Jurkat, Clone E6-1 (cell line): Measurements from ENCODE around the gene USP51. TPM values are rescaled to one million over a fixed set of nuclear protein-coding genes. Genes with fewer than 3 reads are reported as not detected.
"Not testable (repeated sequence)": the region's sequence is repeated elsewhere in the genome, so short reads cannot be mapped to it uniquely, and the experiment has no call there.

ENCODE experiments used
- DNase-seq: peaks from one replicate; pipeline ENCODE4 v3.0.0-alpha.2; 2011; ENCODE audit warnings: low read depth, low spot score
- H3K4me3 ChIP-seq: 2 replicates; pipeline ENCODE4 v1.5.1; 2011; ENCODE audit warnings: mild to moderate bottlenecking, low read length, control low read depth, moderate library complexity
- polyA plus RNA-seq: library from polyadenylated mRNA; unstranded; fragments of >200 nt; gene quantifications from one replicate; pipeline ENCODE4 v1.2.1, GENCODE V29; 2012; ENCODE audit warnings: missing spikeins; ENCODE audit not compliant: insufficient read length, insufficient read depth

Gene USP51
- polyA plus RNA-seq = 0.63 TPM

- H3K4me3 ChIP-seq = peak within 1 kb of the TSS; percentile 57
- DNase-seq = no peak
Observed at GRCh38 chrX:55489314-55490009, at the start of gene USP51. USP51 (minus strand) TSS chrX:55489848; CDS start chrX:55488939, 909 bp downstream.

GRCh38 chrX:55524487-55524886, 34.8 kb upstream of the USP51 start:
- no peak for DNase-seq
- no peak overlapping the region for H3K4me3 ChIP-seq

- H3K4me3 ChIP-seq = no peak overlapping the region
- DNase-seq = no peak
Observed at GRCh38 chrX:55523356-55523755, 33.7 kb upstream of the USP51 start.

DNA sequence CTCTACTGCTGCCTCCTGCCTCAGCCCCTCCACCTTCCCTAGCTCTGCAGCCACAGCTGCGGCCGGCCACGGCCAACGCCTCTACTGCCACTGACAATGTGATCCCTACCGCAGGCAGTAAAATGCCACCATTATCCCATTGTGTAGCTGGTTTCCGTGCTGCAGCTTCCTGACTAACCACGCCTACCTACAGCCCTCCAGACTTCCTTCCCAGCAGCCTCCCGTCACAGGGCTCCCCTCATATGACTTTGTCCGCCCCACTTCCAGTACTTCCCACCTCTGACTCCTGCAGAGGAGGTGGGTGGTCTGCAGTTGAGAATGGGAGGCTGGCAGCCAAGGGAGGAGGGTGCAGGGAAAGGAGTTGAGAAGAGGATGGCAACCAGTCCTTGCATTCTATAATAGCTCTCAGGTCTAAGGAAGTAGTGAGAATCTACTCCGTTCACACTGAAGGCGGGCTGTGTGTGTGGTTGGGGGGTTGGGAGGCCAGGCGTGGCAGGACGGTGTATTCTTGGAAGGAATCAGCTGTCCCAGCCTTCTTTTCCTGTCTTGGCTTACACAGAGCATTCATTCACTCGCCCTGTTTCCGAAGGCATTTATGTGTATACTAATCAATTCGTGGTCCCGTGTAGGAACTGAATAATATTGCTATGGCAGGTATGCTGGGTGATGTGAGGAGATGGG, 33.1 kb upstream of the USP51 start:
- H3K4me3 ChIP-seq = no peak overlapping the region
- no peak for DNase-seq

GRCh38 chrX:55521687-55522086, 32.0 kb upstream of the USP51 start:
- DNase-seq = no peak

DNA sequence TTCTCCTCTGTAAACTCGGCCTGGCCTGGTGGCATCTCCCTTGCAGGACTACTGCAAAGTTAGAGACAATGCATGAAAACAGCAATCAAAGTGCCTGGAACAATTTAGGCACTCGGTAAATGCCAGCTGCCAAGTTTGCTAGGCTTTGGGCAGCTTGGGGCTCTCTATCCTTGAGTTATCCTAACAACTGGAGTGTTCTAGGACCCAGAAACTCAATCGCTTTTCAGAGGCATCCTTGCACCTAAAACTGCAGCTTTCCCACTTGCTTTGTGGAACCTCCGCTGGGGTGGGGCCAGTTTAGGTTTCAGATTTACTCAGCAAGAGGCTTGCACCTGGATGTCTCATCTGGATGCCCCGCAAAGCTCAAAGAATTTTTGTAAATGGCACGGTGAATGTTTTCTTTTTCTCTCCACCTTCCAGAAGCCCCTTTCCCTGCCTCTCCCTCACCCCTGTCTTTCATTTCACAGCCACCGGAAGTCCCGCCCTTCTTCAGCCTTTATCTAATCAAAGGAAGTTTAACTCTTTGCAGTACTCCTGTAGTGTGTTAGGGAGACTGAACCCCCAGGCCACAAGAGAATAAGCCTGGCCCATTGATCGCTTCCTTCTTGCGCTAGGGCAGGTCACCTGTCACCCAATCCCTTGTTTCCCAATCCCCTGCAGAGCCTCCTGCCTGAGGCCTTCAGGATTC, 27.3 kb upstream of the USP51 start:
- H3K4me3 ChIP-seq, DNase-seq: not testable (repeated sequence)

More at GRCh38 chrX:55521687-55522086, 32.0 kb upstream of the USP51 start:
- no peak overlapping the region for H3K4me3 ChIP-seq

DNA sequence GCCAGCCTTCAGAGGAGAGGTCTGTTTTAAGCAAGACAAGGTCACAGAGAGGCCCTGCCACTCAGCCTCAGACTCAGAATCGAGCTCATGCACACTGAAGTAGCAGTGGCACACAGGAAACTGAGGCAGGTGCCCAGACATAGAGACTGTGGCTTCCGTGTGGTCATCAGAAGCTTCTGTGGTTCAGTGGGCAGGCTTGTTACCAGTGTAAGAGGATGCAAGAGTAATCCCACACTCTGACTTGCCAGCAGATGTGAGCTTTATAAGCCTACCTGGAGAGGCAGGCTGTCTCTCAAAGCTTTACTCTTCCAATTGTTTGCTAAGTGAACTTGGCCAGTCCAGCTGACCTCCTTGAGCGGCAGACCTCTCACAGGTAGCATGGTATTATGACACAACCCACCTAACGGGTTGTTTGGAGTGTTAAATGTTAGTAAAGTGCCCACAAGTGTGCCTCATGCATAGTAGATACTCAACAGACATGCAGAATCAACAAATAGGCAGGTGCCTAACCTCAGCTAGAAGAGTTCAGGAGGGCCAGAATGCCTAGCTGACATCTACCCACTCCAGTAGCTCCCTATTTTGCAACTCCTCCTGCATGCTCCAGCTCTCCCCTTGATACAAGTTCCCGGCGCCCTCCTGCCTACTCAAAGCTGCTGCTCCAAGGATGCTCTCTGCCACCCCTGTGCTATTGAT, 23.5 kb upstream of the USP51 start:
- not testable (repeated sequence) for H3K4me3 ChIP-seq

GRCh38 chrX:55508410-55509152, 18.9 kb upstream of the USP51 start:
- not testable (repeated sequence) for DNase-seq, H3K4me3 ChIP-seq

More for the DNA sequence above, 23.5 kb upstream of the USP51 start:
- DNase-seq = not testable (repeated sequence)

DNA sequence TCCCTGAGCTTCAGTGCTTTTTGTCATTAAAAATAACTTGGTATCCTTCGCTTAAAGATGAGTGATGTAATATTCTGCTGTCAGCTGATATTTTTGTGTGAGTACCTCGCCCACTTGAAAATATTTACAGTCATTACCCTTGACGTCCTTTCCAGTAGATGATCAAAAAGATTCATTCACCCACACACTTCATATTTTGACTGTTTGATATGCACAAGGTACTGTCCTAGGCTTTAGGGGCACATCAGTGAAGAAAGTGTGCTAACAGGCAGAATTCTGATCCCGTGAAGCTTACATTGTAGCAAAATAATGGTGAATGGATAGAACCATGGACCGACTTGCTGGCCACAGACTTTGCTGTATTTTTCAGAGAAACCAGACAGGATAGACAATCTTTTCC, 18.1 kb upstream of the USP51 start:
- DNase-seq, H3K4me3 ChIP-seq: not testable (repeated sequence)

DNA sequence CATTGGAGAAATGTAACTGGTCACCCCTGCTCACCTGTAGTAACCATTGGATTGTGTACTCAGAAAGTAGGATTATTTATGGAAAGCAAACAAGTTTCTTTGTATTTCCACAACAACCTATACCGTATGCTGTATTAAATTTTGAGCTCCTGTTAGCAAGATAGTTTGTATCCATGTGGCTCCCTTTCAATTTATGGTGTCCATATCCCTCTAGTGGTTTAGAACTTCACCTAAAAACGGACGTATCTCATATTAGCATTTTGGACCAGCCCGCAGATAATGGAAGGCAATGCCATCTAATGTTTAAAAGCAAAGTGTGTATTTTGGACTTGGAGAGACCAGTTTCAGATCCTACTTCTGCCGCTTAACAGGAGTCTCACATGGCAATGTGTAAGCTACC, 17.4 kb upstream of the USP51 start:
- H3K4me3 ChIP-seq, DNase-seq: not testable (repeated sequence)

GRCh38 chrX:55490974-55491373, 1.3 kb upstream of the USP51 start:
- DNase-seq = no peak
- no peak overlapping the region for H3K4me3 ChIP-seq

- H3K4me3 ChIP-seq = no peak overlapping the region
- DNase-seq = no peak
Observed at GRCh38 chrX:55490121-55490520, 473 bp upstream of the USP51 start.

DNA sequence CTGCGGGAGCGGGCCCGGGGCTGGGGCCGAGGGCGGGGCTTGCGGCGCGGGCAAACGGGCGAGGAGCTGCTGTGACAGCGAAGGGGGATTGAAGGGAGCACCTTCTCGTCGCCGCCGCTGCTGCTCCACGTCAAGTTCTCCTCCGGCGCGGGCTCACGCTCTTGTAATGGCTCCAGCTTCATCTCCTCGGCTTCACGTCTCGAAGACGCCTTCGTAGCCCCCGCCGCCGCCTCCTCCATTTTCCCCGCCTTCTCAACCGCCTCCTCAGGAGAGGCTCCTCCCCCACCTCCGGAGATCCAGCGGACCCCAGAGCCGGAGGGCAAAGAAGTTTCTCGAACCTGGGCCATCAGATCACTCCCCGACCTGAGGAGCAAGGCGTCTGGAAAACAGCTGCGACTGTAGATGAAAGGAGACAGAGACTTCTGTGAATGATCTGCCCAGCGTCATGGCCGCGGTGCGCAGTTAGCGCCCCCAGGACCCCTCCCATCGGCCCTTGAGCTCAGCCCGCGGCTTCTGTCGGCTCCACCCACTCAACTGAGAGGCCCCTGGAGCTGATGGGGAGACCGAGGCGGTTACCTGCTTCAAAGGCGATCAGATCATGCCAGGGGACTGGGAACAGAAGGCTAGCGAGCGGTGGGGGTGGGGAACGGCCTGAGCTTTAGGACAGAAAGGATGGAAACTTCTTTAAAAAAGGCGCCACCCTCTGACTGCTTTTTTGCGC, 895 bp downstream of the USP51 start:
- peak overlapping the region; percentile 57 for H3K4me3 ChIP-seq
- DNase-seq = peak; percentile 36

DNA sequence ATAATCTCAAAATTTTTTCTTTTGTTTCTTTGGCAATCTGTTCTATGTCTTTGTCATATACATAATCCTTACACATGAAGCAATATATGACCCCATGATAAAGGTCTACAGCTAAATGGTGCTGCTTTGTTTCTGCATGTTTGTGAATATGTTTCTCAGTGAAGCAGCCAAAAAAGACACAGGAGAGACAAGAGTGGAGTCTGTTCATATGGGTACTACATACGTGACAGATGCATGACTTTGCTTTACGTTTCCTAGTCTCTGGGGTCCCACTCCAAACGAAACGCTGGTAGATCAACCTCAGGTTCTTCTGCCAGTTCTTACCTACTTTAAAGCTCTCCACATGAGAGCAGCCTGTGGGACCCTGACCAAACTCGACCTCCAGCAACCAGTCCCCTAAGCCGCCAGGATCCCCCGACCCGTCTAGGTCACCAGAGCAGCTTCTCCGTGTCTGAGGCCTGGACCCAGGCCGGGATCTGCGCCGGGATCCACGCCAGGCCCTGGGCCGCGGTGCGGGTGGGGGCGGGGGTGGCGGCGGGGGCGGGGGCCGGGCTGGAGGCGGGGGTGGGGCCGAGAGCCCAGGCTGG, 1.5 kb downstream of the USP51 start:
- peak overlapping the region; percentile 57 for H3K4me3 ChIP-seq
- peak; percentile 7 for DNase-seq

- DNase-seq = no peak
- no peak overlapping the region for H3K4me3 ChIP-seq
Observed at GRCh38 chrX:55487143-55487542, 2.5 kb downstream of the USP51 start.

GRCh38 chrX:55486736-55487135, 2.9 kb downstream of the USP51 start:
- no peak for DNase-seq
- H3K4me3 ChIP-seq = no peak overlapping the region

DNA sequence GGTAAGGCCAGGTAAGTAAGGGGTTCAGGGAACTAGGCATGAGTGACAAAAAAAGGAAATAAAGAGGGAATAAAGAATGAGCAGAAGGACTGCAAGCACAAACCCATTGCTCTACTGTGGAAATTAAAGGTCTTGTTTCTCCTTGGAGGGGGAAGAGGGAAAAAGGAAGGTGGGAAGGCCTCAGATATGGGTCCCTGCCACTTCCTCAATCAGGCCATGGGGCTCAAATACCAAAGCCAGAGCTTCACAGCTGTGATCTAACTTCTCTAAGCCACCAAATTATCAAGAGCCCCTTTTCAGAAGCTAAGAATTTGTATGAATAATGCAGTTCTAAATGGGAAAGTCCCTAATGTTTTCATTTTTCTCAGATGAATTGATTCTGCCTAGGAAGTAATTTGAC, 4.7 kb downstream of the USP51 start:
- DNase-seq = no peak
- no peak overlapping the region for H3K4me3 ChIP-seq
